Mucosa of descending colon (tissue), 3 donors: ENCODE results near the gene DCK. TPM values are rescaled to one million over a fixed set of nuclear protein-coding genes. Genes with fewer than 3 reads are reported as not detected.

Source experiments
- ATAC-seq: fragments of 200-7000 bp; cut with Tn5 transposase; one replicate; pipeline ENCODE4 v1.9.1; 2020; ENCODE audit warnings: mild to moderate bottlenecking, moderate library complexity
- DNase-seq, 3 donors: peaks; one replicate each; pipeline ENCODE4 v3.0.0-alpha.2; 2020
- H3K36me3 ChIP-seq: fragments of 200-600 bp; one replicate; pipeline ENCODE4 v1.8.0; 2021; ENCODE audit warnings: low read depth, mild to moderate bottlenecking
- H3K4me1 ChIP-seq: fragments of 200-600 bp; one replicate; pipeline ENCODE4 v1.8.0; 2021; ENCODE audit warnings: low read depth, mild to moderate bottlenecking
- H3K4me3 ChIP-seq: fragments of 200-600 bp; one replicate; pipeline ENCODE4 v1.8.0; 2021; ENCODE audit warnings: mild to moderate bottlenecking
- H3K9me3 ChIP-seq: fragments of 200-600 bp; one replicate; pipeline ENCODE4 v1.8.0; 2021; ENCODE audit warnings: mild to moderate bottlenecking
- intact Hi-C, 2 donors: fragments of 100-400 bp; cut with DNase I in 1 of 2; cut with micrococcal nuclease in 1 of 2; formaldehyde crosslinking; loops; one replicate each; pipeline versions ENCODE4 v1.11.0 to v1.11.1; 2022; cut with DNase I, micrococcal nuclease
- total RNA-seq, 3 donors: library from RNA; stranded (reverse); fragmentation: NEBNext Ultra II Directional in 2 of 3; extraction: Animal tissue kit (Norgen Biotek cat#: 25700) in 2 of 3; gene quantifications; one replicate each; pipeline versions ENCODE4 v1.2.1 to v1.2.4, GENCODE V29; 2021 to 2023
- TF ChIP-seq, protein P1 (sequence below): fragments of 200-600 bp; IDR thresholded peaks from one replicate; pipeline ENCODE4 v1.8.0; 2022; ENCODE audit warnings: antibody characterized with exemption, mild to moderate bottlenecking
- donor health status: DM: no; HTN: no; CAD: no; lungs with moderate emphysema.
- donor health status: DM: no; HTN: no; CAD: no.
- donor health status: DM: no; HTN: yes; CAD: no.

Gene DCK
- total RNA-seq, 3 donors from 2014 or later = 9.5 to 16.9 (median 11.1) TPM

DNA sequence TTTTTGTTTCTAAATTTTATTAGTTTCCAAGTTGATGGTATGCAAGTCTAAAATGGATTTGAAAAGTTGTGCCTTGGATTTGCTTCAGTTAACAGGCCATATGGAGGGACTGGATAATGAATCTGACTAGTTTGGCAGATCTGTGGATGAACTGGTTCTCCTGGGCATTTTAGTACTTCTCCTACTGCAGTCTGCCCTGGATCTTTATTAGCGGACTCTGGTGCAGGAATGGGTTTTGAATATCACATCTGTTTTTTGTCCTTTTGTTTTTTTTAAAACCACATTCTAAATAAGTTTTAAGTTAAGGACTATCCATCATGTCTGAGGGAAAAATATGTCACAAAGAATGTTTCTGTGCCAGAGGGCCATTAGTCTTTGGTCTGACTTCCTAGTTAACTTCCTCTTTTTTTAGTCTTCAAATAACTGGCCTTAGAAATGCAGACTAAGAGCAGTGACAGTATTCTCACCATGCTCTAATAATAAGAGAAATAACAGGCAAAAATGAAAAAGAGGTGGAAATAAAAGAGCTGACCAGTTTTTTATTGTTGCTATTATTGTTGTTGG lies 13.9 kb upstream of the DCK start:
- Histone ChIP-seq H3K9me3 (no peaks in the 10 kb centered on the region), H3K4me3 (no peak overlapping the region), H3K36me3 (no peaks in the 10 kb centered on the region), H3K4me1 (no peaks in the 10 kb centered on the region)
- intact Hi-C loops = no loop called here
- DNase-seq = no peak
- TF ChIP-seq, protein P1, sequence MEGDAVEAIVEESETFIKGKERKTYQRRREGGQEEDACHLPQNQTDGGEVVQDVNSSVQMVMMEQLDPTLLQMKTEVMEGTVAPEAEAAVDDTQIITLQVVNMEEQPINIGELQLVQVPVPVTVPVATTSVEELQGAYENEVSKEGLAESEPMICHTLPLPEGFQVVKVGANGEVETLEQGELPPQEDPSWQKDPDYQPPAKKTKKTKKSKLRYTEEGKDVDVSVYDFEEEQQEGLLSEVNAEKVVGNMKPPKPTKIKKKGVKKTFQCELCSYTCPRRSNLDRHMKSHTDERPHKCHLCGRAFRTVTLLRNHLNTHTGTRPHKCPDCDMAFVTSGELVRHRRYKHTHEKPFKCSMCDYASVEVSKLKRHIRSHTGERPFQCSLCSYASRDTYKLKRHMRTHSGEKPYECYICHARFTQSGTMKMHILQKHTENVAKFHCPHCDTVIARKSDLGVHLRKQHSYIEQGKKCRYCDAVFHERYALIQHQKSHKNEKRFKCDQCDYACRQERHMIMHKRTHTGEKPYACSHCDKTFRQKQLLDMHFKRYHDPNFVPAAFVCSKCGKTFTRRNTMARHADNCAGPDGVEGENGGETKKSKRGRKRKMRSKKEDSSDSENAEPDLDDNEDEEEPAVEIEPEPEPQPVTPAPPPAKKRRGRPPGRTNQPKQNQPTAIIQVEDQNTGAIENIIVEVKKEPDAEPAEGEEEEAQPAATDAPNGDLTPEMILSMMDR = no peak
- no peak for ATAC-seq

DNA sequence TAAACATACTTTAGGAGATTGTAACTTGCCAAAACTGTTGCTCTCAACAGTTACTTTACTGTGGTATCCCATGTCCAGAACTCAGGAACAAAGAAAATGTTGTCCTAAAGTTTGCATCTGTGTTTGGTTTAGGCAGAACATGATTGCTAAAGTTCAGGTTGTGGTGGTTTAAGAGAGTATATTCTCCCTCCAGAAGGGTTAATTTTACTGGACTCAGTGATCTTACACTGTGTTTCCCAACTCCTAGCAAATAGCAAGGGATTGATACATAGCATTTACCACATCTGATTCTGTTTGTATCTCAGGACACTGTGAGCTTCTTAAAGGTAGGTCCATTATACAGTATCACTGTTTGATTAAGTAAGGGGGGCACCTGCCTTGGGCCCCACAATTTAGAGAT lies 13.3 kb upstream of the DCK start:
- no peaks in the 10 kb centered on the region for H3K4me1 ChIP-seq
- DNase-seq (no peak), ATAC-seq (no peak)
- intact Hi-C loops = no loop called here
- no peaks in the 10 kb centered on the region for H3K36me3 ChIP-seq
- TF ChIP-seq, protein P1 = no peak
- no peaks in the 10 kb centered on the region for H3K9me3 ChIP-seq
- no peak overlapping the region for H3K4me3 ChIP-seq

DNA sequence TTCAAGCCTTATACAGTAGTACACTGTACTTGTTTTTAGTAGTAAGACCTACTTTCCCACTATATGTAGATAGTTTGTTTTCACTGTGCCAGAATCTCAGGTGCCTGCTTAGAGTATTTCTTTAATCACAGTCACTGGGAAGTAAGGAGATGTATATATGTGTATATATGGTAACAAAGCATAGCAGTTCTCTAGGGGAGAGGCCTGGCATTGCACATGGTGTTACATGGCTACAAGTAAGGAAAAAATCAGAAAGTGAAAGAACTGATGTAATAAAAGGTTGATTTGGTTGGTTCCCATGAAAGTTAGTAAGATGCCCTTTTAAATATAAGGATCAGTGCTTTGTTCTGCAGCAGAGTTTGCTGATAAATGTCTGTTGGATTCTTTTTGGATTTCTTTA lies 9.3 kb upstream of the DCK start:
- intact Hi-C loops = no loop called here
- no peaks in the 10 kb centered on the region for H3K9me3 ChIP-seq
- TF ChIP-seq, protein P1 = no peak
- DNase-seq (no peak), ATAC-seq (no peak)
- no peaks in the 10 kb centered on the region for H3K36me3 ChIP-seq
- no peaks in the 10 kb centered on the region for H3K4me1 ChIP-seq
- no peak overlapping the region for H3K4me3 ChIP-seq

DNA sequence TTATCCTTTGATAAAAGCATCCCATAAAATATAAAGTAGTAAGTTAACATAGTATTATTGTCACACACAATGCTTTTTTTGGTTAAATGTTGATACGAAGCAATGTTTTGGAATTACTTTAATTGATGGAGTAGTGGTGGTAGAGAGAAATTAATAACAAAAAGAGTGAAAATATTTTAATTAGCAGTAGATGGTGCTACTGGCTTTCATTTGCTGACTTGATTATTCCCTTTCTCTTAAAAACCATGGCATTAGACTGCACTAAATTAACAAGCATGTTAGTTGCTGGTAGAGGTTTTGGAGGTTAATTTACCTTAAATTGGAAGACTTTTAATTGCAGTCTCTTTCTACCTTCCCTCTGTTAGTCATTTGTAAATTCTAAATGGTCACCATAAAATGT lies 8.9 kb upstream of the DCK start:
- ATAC-seq = no peak
- no peaks in the 10 kb centered on the region for H3K4me1 ChIP-seq
- DNase-seq = no peak
- H3K4me3 ChIP-seq = no peak overlapping the region
- H3K9me3 ChIP-seq = no peaks in the 10 kb centered on the region
- intact Hi-C loops = no loop called here
- no peaks in the 10 kb centered on the region for H3K36me3 ChIP-seq
- TF ChIP-seq, protein P1 = no peak

DNA sequence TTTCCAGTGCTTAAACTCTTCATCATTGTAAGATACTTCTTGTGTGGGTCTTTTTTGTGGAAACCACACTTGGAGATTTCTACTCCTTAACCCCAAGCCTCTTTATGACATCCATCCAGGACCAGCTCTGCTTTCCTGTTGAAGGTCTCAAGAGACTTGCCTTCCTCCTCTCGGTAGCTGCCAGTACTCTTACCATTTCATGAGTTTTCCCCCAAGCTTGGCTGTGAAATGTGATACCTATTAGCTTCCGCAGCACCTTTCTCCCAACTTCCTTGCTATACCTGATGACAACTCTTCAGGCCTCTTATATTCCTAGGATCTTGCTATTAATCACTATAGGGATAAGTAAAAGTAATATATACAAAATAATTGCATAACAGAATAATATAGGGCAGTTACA lies 1.9 kb upstream of the DCK start:
- Histone ChIP-seq H3K9me3 (no peaks in the 10 kb centered on the region), H3K36me3 (no peaks in the 10 kb centered on the region), H3K4me1 (peaks cover 7% of the 10 kb centered on the region), H3K4me3 (no peak overlapping the region)
- no peak for ATAC-seq
- TF ChIP-seq, protein P1 = no peak
- DNase-seq = no peak
- intact Hi-C loops = loop anchor here in 1 of 2 donors (10.0 kb wide), 1 partner anchor 167 kb away; no protein-coding TSS in a partner anchor

DNA sequence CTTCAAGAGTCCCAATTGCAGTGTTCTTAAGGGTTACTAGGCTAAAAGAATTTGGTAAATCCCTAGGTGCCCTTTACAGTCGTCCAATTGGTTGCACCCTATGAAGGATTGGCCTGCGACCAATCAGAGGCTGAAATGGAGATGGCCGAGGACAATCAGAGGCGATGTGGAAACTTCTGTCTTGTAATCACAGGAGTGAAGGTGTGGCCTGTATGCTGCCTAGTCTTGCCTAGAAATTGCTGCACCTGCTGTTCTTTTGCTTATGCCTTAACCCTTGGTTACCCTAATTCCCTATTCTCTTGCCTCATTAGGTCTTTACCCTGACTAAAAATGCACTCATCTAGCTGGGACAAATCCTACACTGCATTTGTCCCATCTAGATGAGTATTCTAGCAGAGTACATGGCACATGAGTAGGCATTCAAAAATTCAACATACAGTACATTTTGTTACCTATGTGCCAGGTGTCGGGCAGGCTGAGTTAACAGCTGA lies 1.0 kb upstream of the DCK start:
- Histone ChIP-seq H3K4me1 (peaks cover 12% of the 10 kb centered on the region), H3K9me3 (no peaks in the 10 kb centered on the region), H3K36me3 (no peaks in the 10 kb centered on the region), H3K4me3 (no peak overlapping the region)
- TF ChIP-seq, protein P1 = no peak
- DNase-seq (peak in 1 of 3 donors; percentile 51), ATAC-seq (peak; percentile 49)
- intact Hi-C loops = loop anchor here in 1 of 2 donors (10.0 kb wide), 1 partner anchor 168 kb away; no protein-coding TSS in a partner anchor
